Measurements from ENCODE around the gene KSR2.
"Not testable (repeated sequence)": the region's sequence is repeated elsewhere in the genome, so short reads cannot be mapped to it uniquely, and the experiment has no call there.

The KSR2 gene

DNA sequence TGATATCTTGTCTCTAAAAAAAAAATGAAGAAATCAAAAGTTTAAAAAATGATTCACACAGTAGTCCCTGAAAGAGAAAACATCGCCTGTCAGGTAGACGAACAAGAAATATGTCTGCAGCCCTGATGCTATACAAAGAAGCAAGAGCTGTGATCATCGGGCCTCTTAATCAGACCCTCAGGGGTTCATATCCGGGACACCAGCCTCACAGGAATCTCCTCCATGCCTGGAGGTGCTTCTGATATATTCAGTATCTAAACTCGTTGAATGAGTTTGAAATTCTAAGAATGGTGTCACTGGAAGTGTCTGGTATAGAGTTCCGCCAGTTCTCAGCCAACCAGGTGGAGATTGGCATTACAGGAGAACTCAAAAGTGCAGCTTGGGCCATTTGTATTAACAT is 64.7 kb downstream of the KSR2 start:
- DNase-seq (ENCODE audit: insufficient read length, low spot score) (no peak), FAIRE-seq (no peak)
- TF ChIP-seq, protein P1, sequence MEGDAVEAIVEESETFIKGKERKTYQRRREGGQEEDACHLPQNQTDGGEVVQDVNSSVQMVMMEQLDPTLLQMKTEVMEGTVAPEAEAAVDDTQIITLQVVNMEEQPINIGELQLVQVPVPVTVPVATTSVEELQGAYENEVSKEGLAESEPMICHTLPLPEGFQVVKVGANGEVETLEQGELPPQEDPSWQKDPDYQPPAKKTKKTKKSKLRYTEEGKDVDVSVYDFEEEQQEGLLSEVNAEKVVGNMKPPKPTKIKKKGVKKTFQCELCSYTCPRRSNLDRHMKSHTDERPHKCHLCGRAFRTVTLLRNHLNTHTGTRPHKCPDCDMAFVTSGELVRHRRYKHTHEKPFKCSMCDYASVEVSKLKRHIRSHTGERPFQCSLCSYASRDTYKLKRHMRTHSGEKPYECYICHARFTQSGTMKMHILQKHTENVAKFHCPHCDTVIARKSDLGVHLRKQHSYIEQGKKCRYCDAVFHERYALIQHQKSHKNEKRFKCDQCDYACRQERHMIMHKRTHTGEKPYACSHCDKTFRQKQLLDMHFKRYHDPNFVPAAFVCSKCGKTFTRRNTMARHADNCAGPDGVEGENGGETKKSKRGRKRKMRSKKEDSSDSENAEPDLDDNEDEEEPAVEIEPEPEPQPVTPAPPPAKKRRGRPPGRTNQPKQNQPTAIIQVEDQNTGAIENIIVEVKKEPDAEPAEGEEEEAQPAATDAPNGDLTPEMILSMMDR (IDR thresholded peaks at IDR 0.05; ENCODE audit: insufficient read depth, missing control alignments), result no peak

DNA sequence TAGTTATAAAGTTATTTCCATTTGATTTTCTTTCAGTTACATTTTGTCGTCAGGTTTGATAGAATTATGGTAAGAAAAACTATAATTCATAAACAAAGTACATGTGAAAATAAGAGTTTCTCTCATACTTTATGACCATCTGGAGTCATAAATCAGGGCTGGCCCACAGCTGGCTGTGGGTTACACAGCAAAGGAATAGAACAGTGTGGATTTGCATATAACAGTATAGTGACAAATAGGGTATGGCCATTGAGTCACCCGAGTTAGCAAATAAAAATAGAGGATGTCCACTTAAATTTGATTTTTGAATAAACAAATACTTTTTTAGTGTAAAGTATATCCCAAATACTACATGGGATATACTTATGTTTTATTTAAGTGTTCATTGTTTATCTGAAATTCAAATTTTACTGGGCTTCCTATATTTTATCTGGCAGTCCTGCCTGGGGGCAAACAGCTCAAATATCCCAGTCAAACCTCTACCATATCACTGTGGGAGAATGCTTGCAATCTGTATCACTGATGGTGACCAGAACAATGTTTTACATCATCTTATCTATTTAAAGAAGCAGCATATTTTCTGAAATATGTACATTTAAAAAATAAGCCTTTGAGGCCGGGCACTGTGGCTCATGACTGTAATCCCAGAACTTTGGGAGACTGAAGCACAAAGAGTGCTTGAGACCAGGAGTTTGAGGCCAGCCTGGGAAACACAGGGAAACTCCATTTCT is 65.5 kb downstream of the KSR2 start:
- TF ChIP-seq, protein P1 (IDR thresholded peaks at IDR 0.05; ENCODE audit: insufficient read depth, missing control alignments), result no peak
- no peak for FAIRE-seq
- no peak for DNase-seq (ENCODE audit: insufficient read length, low spot score)

DNA sequence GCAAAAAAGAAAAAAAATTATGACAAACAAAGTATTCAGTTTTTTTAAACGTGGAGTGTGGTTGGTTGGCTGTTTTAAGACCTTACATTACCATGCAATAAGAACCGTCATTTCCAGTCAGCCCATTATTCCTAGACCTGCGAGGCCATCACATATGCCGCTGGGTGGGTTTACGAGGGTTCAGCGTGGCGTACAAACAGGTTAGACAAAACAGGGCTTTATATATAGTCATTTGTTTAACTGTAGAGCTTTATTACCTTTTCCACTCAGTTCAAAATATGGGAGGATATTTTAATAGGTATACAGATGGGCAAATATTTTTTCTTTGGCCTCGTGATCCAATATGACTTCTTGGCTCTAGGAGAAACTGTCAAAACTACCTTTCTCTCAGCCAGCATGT is 67.2 kb downstream of the KSR2 start:
- TF ChIP-seq, protein P1 (IDR thresholded peaks at IDR 0.05; ENCODE audit: insufficient read depth, missing control alignments), result no peak
- DNase-seq (ENCODE audit: insufficient read length, low spot score) (no peak), FAIRE-seq (no peak)

DNA sequence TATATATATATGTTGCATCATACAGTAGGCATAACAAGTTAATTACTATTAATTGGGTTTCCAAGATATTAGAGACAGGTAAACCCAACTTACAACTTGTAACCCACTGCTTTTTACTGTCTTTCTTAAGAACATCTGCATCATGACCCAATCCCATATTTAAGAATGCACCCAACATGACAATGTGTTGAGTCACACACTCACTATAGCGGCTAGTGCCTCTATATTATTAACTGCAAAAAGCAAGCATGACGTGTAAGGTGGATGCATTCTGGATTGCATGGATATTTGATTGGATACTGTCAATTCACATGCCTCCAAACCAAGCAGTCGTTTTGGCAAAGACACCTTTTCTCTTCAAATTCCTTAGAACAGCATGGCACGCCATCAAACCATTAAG is 68.2 kb downstream of the KSR2 start:
- TF ChIP-seq, protein P1 (IDR thresholded peaks at IDR 0.05; ENCODE audit: insufficient read depth, missing control alignments), result no peak
- DNase-seq (ENCODE audit: insufficient read length, low spot score), result no peak
- FAIRE-seq, result no peak

DNA sequence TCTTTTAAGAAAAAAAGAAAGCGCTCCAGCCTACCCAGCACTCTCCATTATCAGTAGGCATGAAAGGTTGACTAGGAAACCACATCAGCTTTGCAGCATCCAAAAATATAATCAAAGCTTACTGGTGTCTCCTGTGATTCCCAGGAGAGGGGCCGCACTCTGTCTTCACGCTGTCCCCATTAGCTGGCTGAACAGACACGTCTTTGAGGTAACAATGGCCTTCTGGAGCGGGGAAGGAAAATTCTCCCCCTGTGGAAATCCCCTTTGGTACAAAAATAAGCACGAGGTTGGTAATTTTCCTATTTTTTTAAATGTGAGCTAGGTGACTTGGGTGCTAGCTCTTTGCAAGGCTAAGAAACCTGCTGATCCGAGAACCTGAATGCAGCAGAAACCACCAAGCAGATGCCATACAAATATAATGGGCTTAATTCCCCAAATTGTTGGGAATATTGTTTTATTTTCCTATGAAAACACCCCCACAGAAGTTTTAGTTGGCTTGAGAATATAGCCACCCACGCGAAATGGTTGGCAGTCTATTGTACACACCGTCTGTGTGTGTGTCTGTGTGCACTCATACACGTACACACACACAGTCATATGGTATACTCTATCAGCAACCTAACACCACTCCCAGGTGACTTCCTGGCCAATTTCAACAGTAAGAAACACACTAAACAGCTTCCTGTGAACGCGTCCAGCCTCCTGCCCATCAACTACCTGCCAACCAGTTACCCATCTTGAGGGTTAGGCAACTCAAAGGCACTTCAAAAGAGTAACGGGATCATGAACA is 71.2 kb downstream of the KSR2 start:
- no peak for FAIRE-seq
- DNase-seq (ENCODE audit: insufficient read length, low spot score), result no peak
- TF ChIP-seq, protein P1 (IDR thresholded peaks at IDR 0.05; ENCODE audit: insufficient read depth, missing control alignments), result no peak

DNA sequence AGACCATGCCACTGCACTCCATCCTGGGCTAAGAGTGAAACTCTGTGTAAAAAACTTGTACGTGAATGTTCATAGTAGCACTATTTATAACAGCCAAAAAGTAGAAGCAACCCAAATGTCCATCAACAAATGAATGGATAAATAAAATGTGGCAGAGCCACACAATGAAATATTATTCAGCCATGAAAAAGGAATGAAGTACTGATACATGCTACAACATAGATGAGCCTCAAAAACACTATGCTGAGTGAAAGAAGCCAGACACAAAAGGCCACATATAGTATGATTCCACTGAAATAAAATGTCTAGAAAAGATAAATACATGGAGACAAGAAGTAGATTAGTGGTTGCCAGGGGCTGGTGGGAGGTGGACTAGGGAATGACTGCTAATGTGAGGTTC is 72.8 kb downstream of the KSR2 start:
- DNase-seq (ENCODE audit: insufficient read length, low spot score) (no peak), FAIRE-seq (no peak)
- TF ChIP-seq, protein P1 (IDR thresholded peaks at IDR 0.05; ENCODE audit: insufficient read depth, missing control alignments), result no peak

DNA sequence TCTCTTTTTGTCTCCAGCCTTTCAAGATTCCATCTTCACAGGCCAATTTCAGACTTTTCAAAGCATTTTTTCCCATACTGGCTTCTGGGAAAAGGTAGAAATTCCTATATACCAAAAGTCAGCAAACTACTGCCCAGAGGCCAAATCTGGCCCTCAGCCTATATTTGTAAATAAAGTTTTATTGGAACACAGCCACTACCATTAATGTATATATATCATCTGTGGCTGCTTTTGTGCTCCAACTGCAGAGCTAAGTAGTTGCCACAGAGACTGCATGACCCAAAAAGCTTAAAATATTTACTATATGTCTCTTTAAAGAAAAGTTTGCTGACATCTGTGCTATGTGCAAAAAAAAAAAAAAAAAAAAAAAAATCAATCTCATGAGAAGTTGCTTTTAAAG is 76.3 kb downstream of the KSR2 start:
- FAIRE-seq (no peak), DNase-seq (ENCODE audit: insufficient read length, low spot score) (no peak)
- TF ChIP-seq, protein P1 (IDR thresholded peaks at IDR 0.05; ENCODE audit: insufficient read depth, missing control alignments), result no peak

DNA sequence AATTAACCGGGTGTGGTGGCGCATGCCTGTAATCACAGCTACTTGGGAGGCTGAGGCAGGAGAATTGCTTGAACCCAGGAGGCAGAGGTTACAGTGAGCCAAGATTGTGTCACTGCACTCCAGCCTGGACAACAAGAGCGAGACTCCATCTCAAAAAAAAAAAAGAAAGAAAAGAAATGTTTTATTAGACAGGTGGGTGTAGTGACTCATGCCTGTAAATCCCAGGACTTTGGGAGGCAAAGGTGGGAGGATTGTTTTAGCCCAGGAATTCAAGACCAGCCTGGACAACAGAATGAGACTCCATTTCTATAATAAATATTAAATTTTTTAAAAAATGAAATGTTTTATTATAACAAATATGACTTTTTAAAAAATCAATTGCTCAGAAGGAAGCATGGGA is 77.5 kb downstream of the KSR2 start:
- not testable (repeated sequence) for DNase-seq (ENCODE audit: insufficient read length, low spot score); FAIRE-seq

All from D721Med (cell line).